ENCODE data around the gene ZNF106.

- TF ChIP-seq SP1 (CRISPR knock-in tag; conservative IDR thresholded peaks at IDR 0.05) = no peak
- TF ChIP-seq E2F4 (CRISPR knock-in tag; IDR thresholded peaks at IDR 0.05; ENCODE audit: borderline replicate concordance, low read depth) = no peak
- TF ChIP-seq, protein P1, sequence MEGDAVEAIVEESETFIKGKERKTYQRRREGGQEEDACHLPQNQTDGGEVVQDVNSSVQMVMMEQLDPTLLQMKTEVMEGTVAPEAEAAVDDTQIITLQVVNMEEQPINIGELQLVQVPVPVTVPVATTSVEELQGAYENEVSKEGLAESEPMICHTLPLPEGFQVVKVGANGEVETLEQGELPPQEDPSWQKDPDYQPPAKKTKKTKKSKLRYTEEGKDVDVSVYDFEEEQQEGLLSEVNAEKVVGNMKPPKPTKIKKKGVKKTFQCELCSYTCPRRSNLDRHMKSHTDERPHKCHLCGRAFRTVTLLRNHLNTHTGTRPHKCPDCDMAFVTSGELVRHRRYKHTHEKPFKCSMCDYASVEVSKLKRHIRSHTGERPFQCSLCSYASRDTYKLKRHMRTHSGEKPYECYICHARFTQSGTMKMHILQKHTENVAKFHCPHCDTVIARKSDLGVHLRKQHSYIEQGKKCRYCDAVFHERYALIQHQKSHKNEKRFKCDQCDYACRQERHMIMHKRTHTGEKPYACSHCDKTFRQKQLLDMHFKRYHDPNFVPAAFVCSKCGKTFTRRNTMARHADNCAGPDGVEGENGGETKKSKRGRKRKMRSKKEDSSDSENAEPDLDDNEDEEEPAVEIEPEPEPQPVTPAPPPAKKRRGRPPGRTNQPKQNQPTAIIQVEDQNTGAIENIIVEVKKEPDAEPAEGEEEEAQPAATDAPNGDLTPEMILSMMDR (IDR thresholded peaks at IDR 0.05) = no peak
- TF ChIP-seq ZNF219 (CRISPR knock-in tag; IDR thresholded peaks at IDR 0.05; ENCODE audit: borderline replicate concordance) = no peak
- TF ChIP-seq TCF7 (CRISPR knock-in tag; IDR thresholded peaks at IDR 0.05; ENCODE audit: low read depth) = no peak
- TF ChIP-seq ATF1 (CRISPR knock-in tag; IDR thresholded peaks at IDR 0.05) = no peak
- TF ChIP-seq, protein P2, sequence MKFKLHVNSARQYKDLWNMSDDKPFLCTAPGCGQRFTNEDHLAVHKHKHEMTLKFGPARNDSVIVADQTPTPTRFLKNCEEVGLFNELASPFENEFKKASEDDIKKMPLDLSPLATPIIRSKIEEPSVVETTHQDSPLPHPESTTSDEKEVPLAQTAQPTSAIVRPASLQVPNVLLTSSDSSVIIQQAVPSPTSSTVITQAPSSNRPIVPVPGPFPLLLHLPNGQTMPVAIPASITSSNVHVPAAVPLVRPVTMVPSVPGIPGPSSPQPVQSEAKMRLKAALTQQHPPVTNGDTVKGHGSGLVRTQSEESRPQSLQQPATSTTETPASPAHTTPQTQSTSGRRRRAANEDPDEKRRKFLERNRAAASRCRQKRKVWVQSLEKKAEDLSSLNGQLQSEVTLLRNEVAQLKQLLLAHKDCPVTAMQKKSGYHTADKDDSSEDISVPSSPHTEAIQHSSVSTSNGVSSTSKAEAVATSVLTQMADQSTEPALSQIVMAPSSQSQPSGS (CRISPR knock-in tag; IDR thresholded peaks at IDR 0.05; ENCODE audit: borderline replicate concordance, low read depth) = no peak
- no peak for TF ChIP-seq SMAD4 (CRISPR knock-in tag; IDR thresholded peaks at IDR 0.05)
- TF ChIP-seq JUN (CRISPR knock-in tag; IDR thresholded peaks at IDR 0.05) = no peak
- no peak for TF ChIP-seq ZBTB43 (CRISPR knock-in tag; IDR thresholded peaks at IDR 0.05)
- TF ChIP-seq, protein P3, sequence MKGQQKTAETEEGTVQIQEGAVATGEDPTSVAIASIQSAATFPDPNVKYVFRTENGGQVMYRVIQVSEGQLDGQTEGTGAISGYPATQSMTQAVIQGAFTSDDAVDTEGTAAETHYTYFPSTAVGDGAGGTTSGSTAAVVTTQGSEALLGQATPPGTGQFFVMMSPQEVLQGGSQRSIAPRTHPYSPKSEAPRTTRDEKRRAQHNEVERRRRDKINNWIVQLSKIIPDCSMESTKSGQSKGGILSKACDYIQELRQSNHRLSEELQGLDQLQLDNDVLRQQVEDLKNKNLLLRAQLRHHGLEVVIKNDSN (CRISPR knock-in tag; IDR thresholded peaks at IDR 0.05) = no peak
- TF ChIP-seq ESRRA (CRISPR knock-in tag; IDR thresholded peaks at IDR 0.05; ENCODE audit: borderline replicate concordance) = no peak
- TF ChIP-seq HMGA2 (CRISPR knock-in tag; IDR thresholded peaks at IDR 0.05) = no peak
Observed at GRCh38 chr15:42444415-42445063, 46.4 kb downstream of the ZNF106 start.
